HG03139 (cell line): ENCODE measurements around the gene PPP2R5B.
"Not testable (repeated sequence)": the region's sequence is repeated elsewhere in the genome, so short reads cannot be mapped to it uniquely, and the experiment has no call there.

ENCODE experiments used
- ATAC-seq: cut with Tn5 transposase; IDR thresholded peaks from one replicate; pipeline ENCODE4 v1.9.1; 2021; ENCODE audit not compliant: unreplicated experiment

Gene PPP2R5B

GRCh38 chr11:64974124-64974523, 49.6 kb downstream of the PPP2R5B start:
- no peak for ATAC-seq

- ATAC-seq = no peak
Observed at GRCh38 chr11:64976651-64977050, 52.2 kb downstream of the PPP2R5B start.

- not testable (repeated sequence) for ATAC-seq
Observed at GRCh38 chr11:64983339-64983738, 58.9 kb downstream of the PPP2R5B start.
